ENCODE results near the gene RMDN2. TPM values are rescaled to one million over a fixed set of nuclear protein-coding genes. Genes with fewer than 3 reads are reported as not detected.

Gene RMDN2
- total and polyA plus RNA-seq, 2 experiments from 2014 or later = 5.8 to 11.1 TPM

DNA sequence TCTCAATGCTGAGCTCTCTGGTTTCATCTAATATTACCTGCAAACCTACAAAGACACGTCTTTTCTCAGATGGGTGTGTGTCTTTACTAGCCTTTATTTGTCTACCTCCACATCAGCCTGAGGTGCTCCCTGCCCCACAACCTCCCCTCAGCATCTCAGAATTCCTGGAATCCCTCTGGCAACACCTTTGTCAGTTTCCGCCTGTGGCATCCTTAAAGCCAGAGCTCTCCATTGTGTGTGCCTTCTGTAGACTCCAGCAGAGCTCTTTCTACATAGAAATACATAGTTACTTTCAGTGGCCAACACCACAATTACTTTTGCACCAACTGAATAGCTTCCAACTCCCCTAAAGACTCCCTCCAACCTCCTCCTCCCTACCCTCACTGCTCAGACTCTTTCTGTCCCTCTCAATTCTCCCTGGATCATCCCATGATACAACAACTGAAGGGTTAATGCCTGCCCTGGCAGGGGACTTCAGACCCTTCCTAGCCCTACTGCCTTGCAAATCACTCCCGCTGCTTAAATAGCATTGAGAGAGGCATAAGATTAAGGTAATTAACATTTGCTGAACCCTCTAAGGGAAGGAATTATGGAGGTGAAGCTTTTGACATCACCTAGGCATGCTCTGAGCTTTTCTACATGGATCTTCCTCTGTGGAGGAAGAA lies 39.6 kb upstream of the RMDN2 start:
- Histone ChIP-seq H3K4me1 (ENCODE audit: insufficient read depth) (peaks cover 5% of the 10 kb centered on the region), H3K9ac (no peak overlapping the region), H3K9me2 (ENCODE audit: insufficient read depth) (no peaks in the 10 kb centered on the region), H3K79me2 (ENCODE audit: insufficient read depth) (no peaks in the 10 kb centered on the region), H3K27me3 (replicated peaks; ENCODE audit: insufficient read depth) (no peaks in the 10 kb centered on the region), H3F3A (ENCODE audit: insufficient read depth) (peaks cover 9% of the 10 kb centered on the region; the same call in 1 of the 2 replicates), H3K9me3 (ENCODE audit: low read depth) (no peaks in the 10 kb centered on the region), H3K4me2 (ENCODE audit: unreplicated experiment) (no peak overlapping the region), H3K27ac (no peak overlapping the region), H4K20me1 (ENCODE audit: insufficient read depth) (no peaks in the 10 kb centered on the region), H3K36me3 (ENCODE audit: low read depth) (no peaks in the 10 kb centered on the region), H3K4me3 (no peak overlapping the region), H2AFZ (no peak overlapping the region)
- in situ Hi-C loops (cut with MboI) = no loop called here
- WGBS, 2 experiments (ENCODE audit: low coverage in 1 of 2, low lambda C conversion rate in 2 of 2, missing lambda C conversion rate in 2 of 2) = 73 to 76% methylated on average over 3 of the region's 3 CpGs
- DNase-seq = no peak
- TF ChIP-seq EZH2phosphoT487 (IDR thresholded peaks at IDR 0.05; ENCODE audit: insufficient read depth, low read depth) (no peak), EZH2 (IDR thresholded peaks at IDR 0.05; ENCODE audit: insufficient read depth, poor library complexity, severe bottlenecking) (no peak)

DNA sequence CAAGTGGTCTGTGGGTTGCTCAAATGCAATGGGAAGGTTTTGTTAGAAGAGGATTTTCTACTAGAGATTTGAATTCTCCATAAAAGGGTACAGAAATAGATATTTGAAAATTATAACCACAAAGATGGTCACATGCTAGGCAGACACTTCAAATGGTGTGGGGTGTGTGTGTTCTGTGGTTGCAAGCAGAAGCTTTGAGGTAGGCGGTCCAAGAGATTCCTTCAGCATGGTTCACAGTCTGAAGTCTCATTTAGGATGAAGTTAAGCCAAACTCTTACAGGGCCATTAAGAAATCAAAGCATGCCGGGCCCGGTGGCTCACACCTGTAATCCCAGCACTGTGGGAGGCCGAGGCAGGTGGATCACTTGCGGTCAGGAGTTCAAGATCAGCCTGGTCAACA lies 38.3 kb upstream of the RMDN2 start:
- H4K20me1 ChIP-seq (ENCODE audit: insufficient read depth) = no peaks in the 10 kb centered on the region
- H3K4me2 ChIP-seq (ENCODE audit: unreplicated experiment) = no peak overlapping the region

GRCh38 chr2:37887286-37887685 lies 37.8 kb upstream of the RMDN2 start:
- no peaks in the 10 kb centered on the region for H3K27me3 ChIP-seq (replicated peaks; ENCODE audit: insufficient read depth)
- no peak overlapping the region for H3K27ac ChIP-seq
- H3K4me1 ChIP-seq (ENCODE audit: insufficient read depth) = peaks cover 6% of the 10 kb centered on the region
- DNase-seq = no peak
- H3K9me2 ChIP-seq (ENCODE audit: insufficient read depth) = no peaks in the 10 kb centered on the region
- WGBS, 2 experiments (ENCODE audit: low coverage in 1 of 2, low lambda C conversion rate in 2 of 2, missing lambda C conversion rate in 2 of 2) = 61 to 70% methylated on average over 4 of the region's 4 CpGs
- H3K9me3 ChIP-seq (ENCODE audit: low read depth) = no peaks in the 10 kb centered on the region
- H3K4me2 ChIP-seq (ENCODE audit: unreplicated experiment) = no peak overlapping the region
- H4K20me1 ChIP-seq (ENCODE audit: insufficient read depth) = no peaks in the 10 kb centered on the region
- no peak overlapping the region for H2AFZ ChIP-seq
- H3K4me3 ChIP-seq = no peak overlapping the region
- in situ Hi-C loops (cut with MboI) = no loop called here
- no peaks in the 10 kb centered on the region for H3K36me3 ChIP-seq (ENCODE audit: low read depth)
- H3F3A ChIP-seq (ENCODE audit: insufficient read depth) = peaks cover 9% of the 10 kb centered on the region; the same call in 1 of the 2 replicates
- H3K9ac ChIP-seq = no peak overlapping the region
- no peaks in the 10 kb centered on the region for H3K79me2 ChIP-seq (ENCODE audit: insufficient read depth)
- TF ChIP-seq EZH2 (IDR thresholded peaks at IDR 0.05; ENCODE audit: insufficient read depth, poor library complexity, severe bottlenecking) (no peak), EZH2phosphoT487 (IDR thresholded peaks at IDR 0.05; ENCODE audit: insufficient read depth, low read depth) (no peak)

More for the DNA sequence above, 38.3 kb upstream of the RMDN2 start:
- in situ Hi-C loops (cut with MboI) = no loop called here
- H3K4me3 ChIP-seq = no peak overlapping the region
- H3K79me2 ChIP-seq (ENCODE audit: insufficient read depth) = no peaks in the 10 kb centered on the region
- H3K9me2 ChIP-seq (ENCODE audit: insufficient read depth) = no peaks in the 10 kb centered on the region
- 42 to 43% methylated on average over 5 of the region's 5 CpGs for WGBS, 2 experiments (ENCODE audit: low coverage in 1 of 2, low lambda C conversion rate in 2 of 2, missing lambda C conversion rate in 2 of 2)
- H3K9ac ChIP-seq = no peak overlapping the region
- H3K36me3 ChIP-seq (ENCODE audit: low read depth) = no peaks in the 10 kb centered on the region
- peaks cover 9% of the 10 kb centered on the region; the same call in 1 of the 2 replicates for H3F3A ChIP-seq (ENCODE audit: insufficient read depth)
- no peaks in the 10 kb centered on the region for H3K27me3 ChIP-seq (replicated peaks; ENCODE audit: insufficient read depth)
- H3K27ac ChIP-seq = no peak overlapping the region
- no peak for TF ChIP-seq EZH2phosphoT487 (IDR thresholded peaks at IDR 0.05; ENCODE audit: insufficient read depth, low read depth)
- no peak for TF ChIP-seq EZH2 (IDR thresholded peaks at IDR 0.05; ENCODE audit: insufficient read depth, poor library complexity, severe bottlenecking)
- peaks cover 5% of the 10 kb centered on the region for H3K4me1 ChIP-seq (ENCODE audit: insufficient read depth)
- H2AFZ ChIP-seq = no peak overlapping the region
- no peaks in the 10 kb centered on the region for H3K9me3 ChIP-seq (ENCODE audit: low read depth)
- peak; percentile 85 for DNase-seq

DNA sequence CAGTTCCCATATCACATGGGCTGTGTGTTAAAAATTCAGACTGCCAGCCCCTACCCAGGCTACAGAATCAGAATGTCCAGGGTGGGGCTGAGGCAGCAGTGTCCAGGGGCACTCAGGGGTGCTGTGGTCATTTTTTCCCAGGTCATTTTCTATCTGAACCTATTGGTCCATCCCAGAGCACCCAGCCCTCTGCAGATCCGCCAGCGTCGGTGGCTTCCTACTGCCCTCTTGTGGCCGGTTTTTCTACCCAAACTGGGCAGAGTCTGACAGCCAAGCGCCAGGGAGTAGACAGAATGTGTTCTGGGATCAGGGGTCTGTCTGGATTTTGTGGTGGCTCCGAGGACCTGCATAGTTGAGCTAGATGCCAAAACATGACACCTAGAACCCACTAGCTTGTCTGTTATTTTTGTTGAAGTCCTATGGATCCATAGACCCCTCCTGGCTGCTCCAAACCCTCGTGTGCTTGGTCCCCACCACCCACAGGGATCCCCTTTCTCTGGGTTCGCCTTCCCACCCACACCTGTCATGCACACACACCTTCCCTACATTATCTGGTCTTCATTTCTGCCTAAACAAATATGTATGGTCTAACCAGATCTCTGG lies 34.1 kb upstream of the RMDN2 start:
- Histone ChIP-seq H3K4me3 (no peak overlapping the region), H3K9ac (no peak overlapping the region), H3K4me1 (ENCODE audit: insufficient read depth) (peaks cover 31% of the 10 kb centered on the region), H2AFZ (no peak overlapping the region), H3K27me3 (replicated peaks; ENCODE audit: insufficient read depth) (no peaks in the 10 kb centered on the region), H3K9me3 (ENCODE audit: low read depth) (no peaks in the 10 kb centered on the region), H3K36me3 (ENCODE audit: low read depth) (no peaks in the 10 kb centered on the region), H3K27ac (no peak overlapping the region), H4K20me1 (ENCODE audit: insufficient read depth) (no peaks in the 10 kb centered on the region), H3K9me2 (ENCODE audit: insufficient read depth) (no peaks in the 10 kb centered on the region), H3K4me2 (ENCODE audit: unreplicated experiment) (no peak overlapping the region), H3F3A (ENCODE audit: insufficient read depth) (peaks cover 16% of the 10 kb centered on the region; the same call in 1 of the 2 replicates), H3K79me2 (ENCODE audit: insufficient read depth) (no peaks in the 10 kb centered on the region)
- TF ChIP-seq EZH2 (IDR thresholded peaks at IDR 0.05; ENCODE audit: insufficient read depth, poor library complexity, severe bottlenecking) = no peak
- TF ChIP-seq EZH2phosphoT487 (IDR thresholded peaks at IDR 0.05; ENCODE audit: insufficient read depth, low read depth) = no peak
- peak; percentile 82 for DNase-seq
- in situ Hi-C loops (cut with MboI) = no loop called here
- WGBS, 2 experiments (ENCODE audit: low coverage in 1 of 2, low lambda C conversion rate in 2 of 2, missing lambda C conversion rate in 2 of 2) = 23 to 25% methylated on average over 7 to 8 of the region's 8 CpGs
